ENCODE results near the gene CIPC. TPM values are rescaled to one million over a fixed set of nuclear protein-coding genes. Genes with fewer than 3 reads are reported as not detected.
A peak's percentile ranks its signal among the peaks of the same experiment; 100 is the strongest.

The CIPC gene
- polyA plus RNA-seq, 1 donor from 2014 or later = 36.7 TPM

- Histone ChIP-seq H3K9me3 (ENCODE audit: low read length) (no peaks in the 10 kb centered on the region), H3K79me2 (replicated peaks; ENCODE audit: insufficient read depth, low read length) (no peaks in the 10 kb centered on the region), H3K9ac (ENCODE audit: low read length) (peak overlapping the region; percentile 26), H3K4me3 (ENCODE audit: low read length) (no peak overlapping the region), H3K9me2 (ENCODE audit: insufficient read depth, low read length) (no peaks in the 10 kb centered on the region), H3F3A (ENCODE audit: insufficient read depth, low read length, poor library complexity, severe bottlenecking) (no peaks in the 10 kb centered on the region), H3K36me3 (ENCODE audit: insufficient read depth, low read length) (no peaks in the 10 kb centered on the region), H2AFZ (ENCODE audit: low read depth, low read length) (no peak overlapping the region), H3K4me2 (ENCODE audit: low read length) (no peak overlapping the region), H4K20me1 (ENCODE audit: insufficient read depth) (no peaks in the 10 kb centered on the region), H3K27me3 (ENCODE audit: insufficient read depth, low read depth, low read length) (no peaks in the 10 kb centered on the region), H3K27ac (ENCODE audit: low read length) (no peak overlapping the region)
- no peak for TF ChIP-seq SMC3 (conservative IDR thresholded peaks at IDR 0.05; ENCODE audit: poor library complexity)
- no peak for TF ChIP-seq EZH2 (IDR thresholded peaks at IDR 0.05; ENCODE audit: borderline replicate concordance, insufficient read depth, low read length, poor library complexity, severe bottlenecking)
- no peak for TF ChIP-seq POLR2AphosphoS5 (IDR thresholded peaks at IDR 0.05)
- TF ChIP-seq TAF1 (IDR thresholded peaks at IDR 0.05; ENCODE audit: low read depth) = no peak
- no peak for TF ChIP-seq MXI1 (conservative IDR thresholded peaks at IDR 0.05; ENCODE audit: poor library complexity, severe bottlenecking)
- TF ChIP-seq EP300 (conservative IDR thresholded peaks at IDR 0.05; ENCODE audit: poor library complexity, severe bottlenecking) = no peak
- TF ChIP-seq RAD21 (conservative IDR thresholded peaks at IDR 0.05) = no peak
These were observed 28.5 kb upstream of the CIPC start for GRCh38 chr14:77069551-77069950.

- Histone ChIP-seq H2AFZ (ENCODE audit: low read depth, low read length) (no peak overlapping the region), H4K20me1 (ENCODE audit: insufficient read depth) (no peaks in the 10 kb centered on the region), H3K27ac (ENCODE audit: low read length) (no peak overlapping the region), H3F3A (ENCODE audit: insufficient read depth, low read length, poor library complexity, severe bottlenecking) (no peaks in the 10 kb centered on the region), H3K27me3 (ENCODE audit: insufficient read depth, low read depth, low read length) (no peaks in the 10 kb centered on the region), H3K36me3 (ENCODE audit: insufficient read depth, low read length) (no peaks in the 10 kb centered on the region), H3K79me2 (replicated peaks; ENCODE audit: insufficient read depth, low read length) (no peaks in the 10 kb centered on the region), H3K9ac (ENCODE audit: low read length) (no peak overlapping the region), H3K4me3 (ENCODE audit: low read length) (no peak overlapping the region), H3K9me2 (ENCODE audit: insufficient read depth, low read length) (no peaks in the 10 kb centered on the region), H3K4me2 (ENCODE audit: low read length) (no peak overlapping the region), H3K9me3 (ENCODE audit: low read length) (no peaks in the 10 kb centered on the region)
- TF ChIP-seq RAD21 (conservative IDR thresholded peaks at IDR 0.05) (no peak), REST (IDR thresholded peaks at IDR 0.05; ENCODE audit: borderline replicate concordance) (no peak), SMC3 (conservative IDR thresholded peaks at IDR 0.05; ENCODE audit: poor library complexity) (no peak), EZH2 (IDR thresholded peaks at IDR 0.05; ENCODE audit: borderline replicate concordance, insufficient read depth, low read length, poor library complexity, severe bottlenecking) (no peak), POLR2AphosphoS5 (IDR thresholded peaks at IDR 0.05) (no peak), CTCF (IDR thresholded peaks at IDR 0.05; ENCODE audit: poor library complexity, severe bottlenecking) (no peak), MXI1 (conservative IDR thresholded peaks at IDR 0.05; ENCODE audit: poor library complexity, severe bottlenecking) (no peak), EP300 (conservative IDR thresholded peaks at IDR 0.05; ENCODE audit: poor library complexity, severe bottlenecking) (no peak), TAF1 (IDR thresholded peaks at IDR 0.05; ENCODE audit: low read depth) (no peak)
These were observed 26.1 kb upstream of the CIPC start for GRCh38 chr14:77071938-77072388.

Measured in neural cell (in vitro differentiated cells).